MV-4-11 (cell line): ENCODE measurements around the gene ELFN1.
"Not testable (repeated sequence)": the region's sequence is repeated elsewhere in the genome, so short reads cannot be mapped to it uniquely, and the experiment has no call there.

Experiments
- DNase-seq: peaks from one replicate; lab custom pipeline; 2025; lab: John Stamatoyannopoulos, UW

Gene ELFN1

GRCh38 chr7:1709281-1709680 lies 39.2 kb downstream of the ELFN1 start:
- no peak for DNase-seq

- no peak for DNase-seq
These were observed 39.8 kb downstream of the ELFN1 start for GRCh38 chr7:1709900-1710299.

- no peak for DNase-seq
These were observed 40.9 kb downstream of the ELFN1 start for GRCh38 chr7:1710936-1711335.

- no peak for DNase-seq
These were observed 42.9 kb downstream of the ELFN1 start for GRCh38 chr7:1712907-1713501.

- no peak for DNase-seq
These were observed 43.7 kb downstream of the ELFN1 start for GRCh38 chr7:1713502-1714484.

- no peak for DNase-seq
These were observed 44.7 kb downstream of the ELFN1 start for GRCh38 chr7:1714583-1715330.

- DNase-seq: no peak
These were observed 45.2 kb downstream of the ELFN1 start for GRCh38 chr7:1715331-1715625.

- DNase-seq: no peak
These were observed 45.6 kb downstream of the ELFN1 start for GRCh38 chr7:1715671-1716074.

GRCh38 chr7:1716263-1717094 lies 46.4 kb downstream of the ELFN1 start:
- DNase-seq: no peak

- no peak for DNase-seq
These were observed 47.0 kb downstream of the ELFN1 start for GRCh38 chr7:1717095-1717483.

GRCh38 chr7:1717903-1718676 lies 48.0 kb downstream of the ELFN1 start:
- no peak for DNase-seq

- not testable (repeated sequence) for DNase-seq
These were observed 48.8 kb downstream of the ELFN1 start for GRCh38 chr7:1718850-1719249.

GRCh38 chr7:1719256-1719655 lies 49.2 kb downstream of the ELFN1 start:
- DNase-seq: not testable (repeated sequence)

- DNase-seq: no peak
These were observed 49.8 kb downstream of the ELFN1 start for GRCh38 chr7:1719913-1720312.

GRCh38 chr7:1720326-1720725 lies 50.2 kb downstream of the ELFN1 start:
- DNase-seq: no peak

- no peak for DNase-seq
These were observed 51.1 kb downstream of the ELFN1 start for GRCh38 chr7:1721047-1721690.

GRCh38 chr7:1723254-1723653 lies 53.2 kb downstream of the ELFN1 start:
- no peak for DNase-seq

- no peak for DNase-seq
These were observed 54.2 kb downstream of the ELFN1 start for GRCh38 chr7:1724118-1724910.

GRCh38 chr7:1725199-1725690 lies 55.2 kb downstream of the ELFN1 start:
- no peak for DNase-seq
